Measurements from ENCODE around the gene MED7.

Gene MED7

DNA sequence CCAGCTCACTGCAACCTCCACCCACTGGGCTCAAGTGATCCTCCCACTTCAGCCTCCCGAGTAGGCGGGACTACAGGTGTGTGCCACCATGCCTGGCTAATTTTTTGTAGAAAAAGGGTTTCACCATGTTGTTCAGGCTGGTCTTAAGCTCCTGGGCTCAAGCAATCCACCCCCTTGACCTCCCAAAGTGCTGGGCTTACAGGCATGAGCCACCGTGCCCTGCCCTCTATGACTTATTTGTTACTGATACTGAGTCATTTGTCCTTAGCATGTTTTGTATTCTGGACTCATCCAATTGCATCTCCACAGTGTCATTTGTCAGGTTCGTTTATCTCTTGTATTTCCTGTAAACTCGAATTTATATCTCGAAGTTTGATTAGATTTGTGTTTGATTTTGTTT, 35.3 kb upstream of the MED7 start:
- no peaks in the 10 kb centered on the region for H3K9me3 ChIP-seq (ENCODE audit: control insufficient read depth, low read length)
- no peaks in the 10 kb centered on the region for H3K4me1 ChIP-seq (ENCODE audit: control insufficient read depth, insufficient read depth, low read length)
- H3K27me3 ChIP-seq (ENCODE audit: control insufficient read depth, insufficient read depth, low read length) = no peaks in the 10 kb centered on the region
- H3K36me3 ChIP-seq (ENCODE audit: control insufficient read depth, insufficient read depth, low read length) = no peaks in the 10 kb centered on the region
- H3K9ac ChIP-seq (ENCODE audit: low read length) = no peak overlapping the region
- no peak overlapping the region for H3K4me3 ChIP-seq (ENCODE audit: low read length)

- no peak overlapping the region for H3K9ac ChIP-seq (ENCODE audit: low read length)
- no peak overlapping the region for H3K4me3 ChIP-seq (ENCODE audit: low read length)
- H3K9me3 ChIP-seq (ENCODE audit: control insufficient read depth, low read length) = no peaks in the 10 kb centered on the region
- H3K27me3 ChIP-seq (ENCODE audit: control insufficient read depth, insufficient read depth, low read length) = no peaks in the 10 kb centered on the region
- no peaks in the 10 kb centered on the region for H3K4me1 ChIP-seq (ENCODE audit: control insufficient read depth, insufficient read depth, low read length)
- H3K36me3 ChIP-seq (ENCODE audit: control insufficient read depth, insufficient read depth, low read length) = no peaks in the 10 kb centered on the region
Observed at GRCh38 chr5:157175071-157175612, 32.5 kb upstream of the MED7 start.

DNA sequence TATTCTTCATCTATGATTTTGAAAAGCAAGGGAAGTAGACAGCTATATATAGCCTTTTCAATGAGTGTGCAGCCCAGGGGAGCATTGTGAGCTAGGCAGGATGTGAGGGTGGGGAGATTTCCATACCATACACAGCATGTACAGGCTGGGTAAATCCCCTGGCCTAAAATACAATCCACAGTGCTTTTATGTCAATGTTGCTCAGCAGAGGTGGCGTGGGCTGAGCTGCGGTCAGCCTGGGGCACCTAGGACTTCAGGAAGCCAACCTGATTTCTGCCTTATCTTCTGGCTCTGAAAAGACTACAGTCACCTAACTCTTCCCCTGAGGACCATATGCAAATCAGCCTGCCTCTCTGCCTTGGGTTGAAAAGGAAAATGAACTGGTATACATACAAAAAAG, 29.7 kb upstream of the MED7 start:
- no peaks in the 10 kb centered on the region for H3K9me3 ChIP-seq (ENCODE audit: control insufficient read depth, low read length)
- no peaks in the 10 kb centered on the region for H3K4me1 ChIP-seq (ENCODE audit: control insufficient read depth, insufficient read depth, low read length)
- H3K36me3 ChIP-seq (ENCODE audit: control insufficient read depth, insufficient read depth, low read length) = no peaks in the 10 kb centered on the region
- H3K4me3 ChIP-seq (ENCODE audit: low read length) = no peak overlapping the region
- H3K27me3 ChIP-seq (ENCODE audit: control insufficient read depth, insufficient read depth, low read length) = no peaks in the 10 kb centered on the region
- H3K9ac ChIP-seq (ENCODE audit: low read length) = no peak overlapping the region

DNA sequence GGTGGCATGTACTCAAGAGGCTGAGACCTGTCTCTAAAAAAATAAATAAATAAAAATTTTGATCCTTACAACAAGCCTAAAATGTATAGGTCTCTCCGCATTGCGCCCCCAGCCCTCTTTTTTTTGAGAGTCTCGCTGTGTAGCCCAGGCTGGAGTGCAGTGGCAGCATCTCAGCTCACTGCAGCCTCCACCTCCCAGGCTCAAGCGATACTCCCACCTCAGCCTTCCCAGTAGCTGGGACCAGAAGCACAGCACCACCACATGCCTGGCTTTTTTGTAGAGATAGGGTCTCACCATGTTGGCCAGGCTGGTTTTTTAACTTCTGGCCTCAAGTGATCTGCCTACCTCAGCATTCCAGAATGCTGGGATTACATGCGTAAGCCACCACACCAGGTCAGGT, 25.6 kb upstream of the MED7 start:
- Histone ChIP-seq H3K36me3 (ENCODE audit: control insufficient read depth, insufficient read depth, low read length) (no peaks in the 10 kb centered on the region), H3K27me3 (ENCODE audit: control insufficient read depth, insufficient read depth, low read length) (no peaks in the 10 kb centered on the region)

DNA sequence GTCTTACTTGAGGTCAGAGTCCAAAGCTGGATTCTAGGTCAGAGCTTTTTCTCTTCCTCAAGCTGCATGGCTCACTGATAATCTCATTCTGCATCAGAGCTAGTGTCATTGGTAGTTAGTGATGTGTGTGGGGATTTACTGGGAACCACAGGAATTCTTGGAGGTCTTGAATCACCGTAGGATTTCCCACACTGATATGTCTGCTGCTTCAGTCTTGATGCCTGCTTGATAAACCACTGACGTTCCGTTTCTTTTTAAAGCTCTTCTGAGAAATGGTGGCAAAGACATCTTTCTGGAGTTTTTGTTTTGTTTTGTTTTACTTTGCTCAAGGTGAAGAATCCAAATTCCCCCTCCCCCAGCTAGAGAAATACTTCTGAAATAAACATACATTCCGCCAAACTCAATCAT, 24.6 kb upstream of the MED7 start:
- H3K9me3 ChIP-seq (ENCODE audit: control insufficient read depth, low read length) = no peaks in the 10 kb centered on the region
- H3K9ac ChIP-seq (ENCODE audit: low read length) = no peak overlapping the region
- H3K4me3 ChIP-seq (ENCODE audit: low read length) = no peak overlapping the region
- H3K27me3 ChIP-seq (ENCODE audit: control insufficient read depth, insufficient read depth, low read length) = no peaks in the 10 kb centered on the region
- no peaks in the 10 kb centered on the region for H3K36me3 ChIP-seq (ENCODE audit: control insufficient read depth, insufficient read depth, low read length)
- H3K4me1 ChIP-seq (ENCODE audit: control insufficient read depth, insufficient read depth, low read length) = no peaks in the 10 kb centered on the region

More for the DNA sequence above, 25.6 kb upstream of the MED7 start:
- H3K9ac ChIP-seq (ENCODE audit: low read length) = no peak overlapping the region
- H3K4me1 ChIP-seq (ENCODE audit: control insufficient read depth, insufficient read depth, low read length) = no peaks in the 10 kb centered on the region
- H3K9me3 ChIP-seq (ENCODE audit: control insufficient read depth, low read length) = no peaks in the 10 kb centered on the region
- no peak overlapping the region for H3K4me3 ChIP-seq (ENCODE audit: low read length)

GRCh38 chr5:157166214-157167213, 23.8 kb upstream of the MED7 start, which contains the start of gene GARIN3:
GARIN3 (minus strand) TSS chr5:157166264; CDS start chr5:157166168, 96 bp downstream.
- Histone ChIP-seq H3K36me3 (ENCODE audit: control insufficient read depth, insufficient read depth, low read length) (no peaks in the 10 kb centered on the region), H3K9ac (ENCODE audit: low read length) (no peak within 1 kb of the TSS), H3K4me1 (ENCODE audit: control insufficient read depth, insufficient read depth, low read length) (no peaks in the 10 kb centered on the region), H3K4me3 (ENCODE audit: low read length) (no peak within 1 kb of the TSS), H3K27me3 (ENCODE audit: control insufficient read depth, insufficient read depth, low read length) (no peaks in the 10 kb centered on the region), H3K9me3 (ENCODE audit: control insufficient read depth, low read length) (no peaks in the 10 kb centered on the region)

GRCh38 chr5:157165668-157166067, 23.0 kb upstream of the MED7 start:
- no peaks in the 10 kb centered on the region for H3K27me3 ChIP-seq (ENCODE audit: control insufficient read depth, insufficient read depth, low read length)
- H3K9me3 ChIP-seq (ENCODE audit: control insufficient read depth, low read length) = no peaks in the 10 kb centered on the region
- H3K36me3 ChIP-seq (ENCODE audit: control insufficient read depth, insufficient read depth, low read length) = no peaks in the 10 kb centered on the region
- H3K4me3 ChIP-seq (ENCODE audit: low read length) = no peak overlapping the region
- no peak overlapping the region for H3K9ac ChIP-seq (ENCODE audit: low read length)
- no peaks in the 10 kb centered on the region for H3K4me1 ChIP-seq (ENCODE audit: control insufficient read depth, insufficient read depth, low read length)

DNA sequence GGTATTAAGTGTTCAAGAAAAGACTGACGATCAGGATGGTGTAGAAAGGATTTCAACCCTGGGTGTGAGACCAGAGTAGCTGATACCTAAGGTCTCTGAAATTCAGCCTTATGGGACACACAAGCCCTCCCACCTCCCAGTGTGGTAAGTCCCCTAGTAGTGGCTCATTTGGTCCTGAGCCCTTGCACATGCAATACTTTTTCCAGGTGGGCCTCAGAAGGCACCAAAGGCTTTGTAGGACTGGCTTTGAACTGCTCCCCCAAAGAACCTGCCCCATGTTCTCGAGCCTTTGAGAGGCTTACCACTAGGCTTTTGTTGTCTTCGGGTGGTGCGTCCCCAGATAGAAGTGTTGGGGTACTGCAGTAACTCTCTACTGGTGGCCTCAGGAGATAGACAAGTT, 22.6 kb upstream of the MED7 start:
- H3K4me3 ChIP-seq (ENCODE audit: low read length) = no peak overlapping the region
- H3K9ac ChIP-seq (ENCODE audit: low read length) = no peak overlapping the region
- H3K36me3 ChIP-seq (ENCODE audit: control insufficient read depth, insufficient read depth, low read length) = no peaks in the 10 kb centered on the region
- H3K4me1 ChIP-seq (ENCODE audit: control insufficient read depth, insufficient read depth, low read length) = no peaks in the 10 kb centered on the region
- H3K27me3 ChIP-seq (ENCODE audit: control insufficient read depth, insufficient read depth, low read length) = no peaks in the 10 kb centered on the region
- H3K9me3 ChIP-seq (ENCODE audit: control insufficient read depth, low read length) = no peaks in the 10 kb centered on the region

DNA sequence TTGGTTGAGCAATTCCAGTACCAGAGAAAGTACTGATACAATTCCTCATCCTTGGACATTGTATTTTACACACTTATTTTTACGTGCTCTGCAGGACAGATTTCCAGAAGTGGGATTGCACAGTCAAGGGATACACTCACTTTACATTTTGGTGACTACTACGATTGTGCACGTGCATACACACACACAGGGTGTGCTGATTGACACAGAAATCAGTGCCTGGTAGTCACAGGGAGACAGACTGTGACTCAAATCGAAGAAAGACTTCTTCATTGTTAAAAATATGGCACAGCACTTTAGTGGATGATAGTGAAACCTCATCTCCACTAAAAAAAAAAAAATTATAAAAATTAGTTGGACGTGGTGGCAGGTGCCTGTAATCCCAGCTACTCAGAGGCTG, 21.9 kb upstream of the MED7 start:
- Histone ChIP-seq H3K4me1 (ENCODE audit: control insufficient read depth, insufficient read depth, low read length) (no peaks in the 10 kb centered on the region), H3K36me3 (ENCODE audit: control insufficient read depth, insufficient read depth, low read length) (no peaks in the 10 kb centered on the region), H3K9me3 (ENCODE audit: control insufficient read depth, low read length) (no peaks in the 10 kb centered on the region), H3K27me3 (ENCODE audit: control insufficient read depth, insufficient read depth, low read length) (no peaks in the 10 kb centered on the region), H3K4me3 (ENCODE audit: low read length) (no peak overlapping the region), H3K9ac (ENCODE audit: low read length) (no peak overlapping the region)

DNA sequence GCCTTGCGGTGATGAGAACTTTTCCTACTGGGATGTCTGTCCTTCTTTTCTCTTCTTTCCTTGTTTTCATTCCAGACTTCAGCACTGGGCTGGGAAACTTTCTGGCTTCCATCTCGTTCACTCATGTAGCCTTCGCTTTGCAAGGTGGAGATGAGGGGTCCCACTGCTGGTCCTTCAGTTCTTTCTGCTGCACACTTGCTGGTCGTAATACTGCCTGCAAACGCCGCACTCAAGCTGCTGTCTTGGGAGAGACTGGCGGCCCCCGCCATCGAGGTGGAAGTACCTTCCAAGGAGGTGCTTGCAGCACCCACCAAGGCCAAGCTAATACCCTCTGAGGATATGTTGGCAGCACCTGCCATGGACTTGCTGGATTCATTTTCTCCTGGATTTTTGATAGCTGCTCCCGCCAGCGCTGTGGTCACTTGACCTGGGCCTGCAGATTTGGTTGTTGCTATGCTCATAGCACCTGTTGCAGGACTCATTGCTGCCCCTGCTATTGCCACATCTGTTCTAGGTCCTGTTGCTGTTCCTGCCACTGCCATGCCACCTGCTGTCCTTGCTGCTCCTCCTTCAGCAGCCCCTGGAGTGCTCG, 20.4 kb upstream of the MED7 start:
- Histone ChIP-seq H3K4me3 (ENCODE audit: low read length) (no peak overlapping the region), H3K36me3 (ENCODE audit: control insufficient read depth, insufficient read depth, low read length) (no peaks in the 10 kb centered on the region), H3K9me3 (ENCODE audit: control insufficient read depth, low read length) (no peaks in the 10 kb centered on the region), H3K9ac (ENCODE audit: low read length) (no peak overlapping the region), H3K4me1 (ENCODE audit: control insufficient read depth, insufficient read depth, low read length) (no peaks in the 10 kb centered on the region), H3K27me3 (ENCODE audit: control insufficient read depth, insufficient read depth, low read length) (no peaks in the 10 kb centered on the region)

- Histone ChIP-seq H3K9ac (ENCODE audit: low read length) (no peak overlapping the region), H3K4me1 (ENCODE audit: control insufficient read depth, insufficient read depth, low read length) (no peaks in the 10 kb centered on the region), H3K9me3 (ENCODE audit: control insufficient read depth, low read length) (no peaks in the 10 kb centered on the region), H3K36me3 (ENCODE audit: control insufficient read depth, insufficient read depth, low read length) (no peaks in the 10 kb centered on the region), H3K27me3 (ENCODE audit: control insufficient read depth, insufficient read depth, low read length) (no peaks in the 10 kb centered on the region), H3K4me3 (ENCODE audit: low read length) (no peak overlapping the region)
Observed at GRCh38 chr5:157161996-157162395, 19.3 kb upstream of the MED7 start.

GRCh38 chr5:157160001-157160400, 17.3 kb upstream of the MED7 start:
- Histone ChIP-seq H3K9me3 (ENCODE audit: control insufficient read depth, low read length) (no peaks in the 10 kb centered on the region), H3K4me1 (ENCODE audit: control insufficient read depth, insufficient read depth, low read length) (no peaks in the 10 kb centered on the region), H3K36me3 (ENCODE audit: control insufficient read depth, insufficient read depth, low read length) (no peaks in the 10 kb centered on the region), H3K9ac (ENCODE audit: low read length) (no peak overlapping the region), H3K27me3 (ENCODE audit: control insufficient read depth, insufficient read depth, low read length) (no peaks in the 10 kb centered on the region), H3K4me3 (ENCODE audit: low read length) (no peak overlapping the region)
